Measurements from ENCODE around the gene XRCC3.

- no peak for TF ChIP-seq CTCF (IDR thresholded peaks at IDR 0.05; ENCODE audit: poor library complexity)
- no peak for TF ChIP-seq EZH2 (IDR thresholded peaks at IDR 0.05; ENCODE audit: borderline replicate concordance)
- TF ChIP-seq EZH2phosphoT487 (IDR thresholded peaks at IDR 0.05; ENCODE audit: low read depth, severe bottlenecking, unreplicated experiment): no peak
Measured at GRCh38 chr14:103719751-103720150, 4.5 kb upstream of the XRCC3 start.
